Measurements from ENCODE around the gene RBX1.

DNA sequence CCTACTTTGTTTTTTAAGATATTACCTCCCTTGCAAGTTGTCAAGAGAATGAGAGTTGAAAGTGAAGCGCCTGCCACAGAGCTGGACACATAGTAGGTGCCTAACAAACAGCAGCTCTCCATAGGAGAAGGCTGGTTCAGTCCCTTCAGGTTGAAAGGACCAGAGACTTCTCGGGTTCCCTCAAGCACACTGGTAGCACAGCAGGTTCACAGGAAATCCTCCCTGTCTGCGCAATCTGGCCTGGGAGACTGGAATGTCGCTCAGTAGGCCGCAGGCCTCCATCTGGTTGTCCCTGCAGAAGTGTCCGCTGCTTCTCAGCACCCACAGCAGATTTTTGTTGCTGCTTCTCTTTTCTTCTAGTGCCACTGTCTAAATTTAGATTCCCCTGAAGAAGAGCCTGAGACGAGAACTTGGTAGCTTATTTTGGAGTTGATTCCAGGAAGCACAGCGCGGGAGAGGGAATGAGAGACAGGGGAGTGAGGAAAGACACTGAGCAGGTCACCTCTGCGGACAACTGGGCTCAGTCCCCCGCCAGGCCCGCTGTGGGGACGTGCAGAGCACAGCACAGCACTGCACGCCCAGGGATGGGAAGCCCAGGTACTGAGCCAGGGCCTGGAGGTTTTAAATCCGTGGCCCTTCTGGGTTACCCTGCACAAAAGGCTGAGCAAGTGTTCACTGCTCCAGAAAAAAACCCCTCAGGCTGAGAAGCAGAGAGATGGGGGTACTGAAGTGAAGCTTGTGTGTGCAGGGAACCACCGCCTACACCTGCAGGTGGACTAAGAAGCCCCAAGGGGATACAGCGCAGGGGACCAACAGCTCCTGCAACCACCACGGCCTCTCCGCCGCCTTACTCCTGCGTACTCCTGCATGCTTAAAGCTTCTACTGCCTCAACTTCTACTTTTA lies 31.6 kb downstream of the RBX1 start:
- TF ChIP-seq, protein P1, sequence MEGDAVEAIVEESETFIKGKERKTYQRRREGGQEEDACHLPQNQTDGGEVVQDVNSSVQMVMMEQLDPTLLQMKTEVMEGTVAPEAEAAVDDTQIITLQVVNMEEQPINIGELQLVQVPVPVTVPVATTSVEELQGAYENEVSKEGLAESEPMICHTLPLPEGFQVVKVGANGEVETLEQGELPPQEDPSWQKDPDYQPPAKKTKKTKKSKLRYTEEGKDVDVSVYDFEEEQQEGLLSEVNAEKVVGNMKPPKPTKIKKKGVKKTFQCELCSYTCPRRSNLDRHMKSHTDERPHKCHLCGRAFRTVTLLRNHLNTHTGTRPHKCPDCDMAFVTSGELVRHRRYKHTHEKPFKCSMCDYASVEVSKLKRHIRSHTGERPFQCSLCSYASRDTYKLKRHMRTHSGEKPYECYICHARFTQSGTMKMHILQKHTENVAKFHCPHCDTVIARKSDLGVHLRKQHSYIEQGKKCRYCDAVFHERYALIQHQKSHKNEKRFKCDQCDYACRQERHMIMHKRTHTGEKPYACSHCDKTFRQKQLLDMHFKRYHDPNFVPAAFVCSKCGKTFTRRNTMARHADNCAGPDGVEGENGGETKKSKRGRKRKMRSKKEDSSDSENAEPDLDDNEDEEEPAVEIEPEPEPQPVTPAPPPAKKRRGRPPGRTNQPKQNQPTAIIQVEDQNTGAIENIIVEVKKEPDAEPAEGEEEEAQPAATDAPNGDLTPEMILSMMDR (IDR thresholded peaks at IDR 0.05; ENCODE audit: low read length), result no peak
- TF ChIP-seq EZH2phosphoT487 (IDR thresholded peaks at IDR 0.05; ENCODE audit: low read length), result no peak
- no peak for TF ChIP-seq EZH2 (optimal IDR thresholded peaks at IDR 0.05; ENCODE audit: low read depth, low read length)

All from MM.1S (cell line).